ENCODE data around the gene CAMTA1.
"Not testable (repeated sequence)": the region's sequence is repeated elsewhere in the genome, so short reads cannot be mapped to it uniquely, and the experiment has no call there.

The CAMTA1 gene

GRCh38 chr1:7587108-7587772, 802.0 kb downstream of the CAMTA1 start:
- DNase-seq (ENCODE audit: low spot score), result no peak

- no peak for DNase-seq (ENCODE audit: low spot score)
Observed at GRCh38 chr1:7587773-7588456, 802.7 kb downstream of the CAMTA1 start.

GRCh38 chr1:7588457-7588827, 803.2 kb downstream of the CAMTA1 start:
- no peak for DNase-seq (ENCODE audit: low spot score)

DNA sequence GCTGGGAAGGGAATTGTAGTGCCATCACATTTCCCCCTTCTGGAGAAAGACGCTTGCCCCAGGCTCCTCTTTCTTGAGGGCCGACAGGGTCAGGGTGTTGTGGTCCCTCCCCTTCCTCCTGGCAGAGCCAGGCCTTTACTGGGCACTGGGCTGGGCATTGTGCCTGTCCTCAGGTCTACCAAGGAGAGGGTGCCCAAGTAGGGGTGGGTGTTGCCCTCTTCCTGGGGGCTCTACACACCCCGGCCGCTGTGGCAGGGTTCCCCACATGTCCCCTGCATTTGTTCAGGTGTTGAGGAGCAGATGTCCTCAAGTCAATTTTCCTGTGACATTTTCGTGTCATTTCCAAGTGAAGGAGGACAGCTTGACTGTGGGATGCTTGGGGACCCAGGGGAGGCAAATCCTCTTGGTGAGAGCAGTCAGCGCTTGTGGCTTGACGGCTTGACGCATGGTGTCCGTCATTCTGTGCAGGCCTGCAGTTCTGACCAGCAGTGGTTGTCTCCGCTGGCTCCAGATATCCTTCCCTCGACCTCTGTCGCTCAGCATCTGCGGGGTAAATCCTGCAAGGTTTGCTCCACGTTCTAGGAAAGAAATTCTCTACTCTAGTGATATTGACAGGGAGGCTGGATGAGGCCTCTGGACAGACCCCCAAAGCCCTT, 804.0 kb downstream of the CAMTA1 start:
- DNase-seq (ENCODE audit: low spot score), result no peak

DNA sequence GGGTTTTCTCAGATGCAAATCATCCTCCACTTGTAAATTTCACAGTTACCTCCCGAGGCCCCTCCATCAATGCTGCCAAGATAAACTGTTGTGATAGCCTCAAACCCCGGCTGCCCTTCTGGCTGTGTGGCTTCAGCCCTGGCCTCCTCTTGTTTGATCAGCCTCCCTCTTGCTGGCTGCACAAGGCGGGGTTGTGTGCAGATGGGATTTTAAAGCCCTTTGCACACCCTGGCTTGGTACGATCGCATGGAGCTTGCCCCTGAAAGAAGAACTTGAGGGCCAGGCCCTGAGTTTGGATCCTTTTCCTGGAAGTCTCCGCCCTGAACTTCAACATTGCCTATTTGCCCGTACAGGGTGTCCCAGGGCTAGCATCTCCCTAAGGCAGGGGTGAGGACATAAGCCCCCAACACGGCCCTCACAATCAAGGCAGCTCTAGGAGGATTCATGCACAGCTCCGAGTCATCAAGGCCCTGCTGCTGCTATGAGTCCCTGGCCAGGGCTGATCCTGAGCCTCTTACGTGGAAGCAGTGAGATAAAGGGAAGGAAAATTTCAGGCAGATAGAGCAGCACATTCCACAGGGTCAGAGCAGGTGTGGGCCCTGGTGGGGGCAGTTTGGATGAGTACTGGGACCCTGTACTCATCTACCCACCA, 804.6 kb downstream of the CAMTA1 start:
- DNase-seq (ENCODE audit: low spot score), result no peak

GRCh38 chr1:7590426-7590790, 805.2 kb downstream of the CAMTA1 start:
- DNase-seq (ENCODE audit: low spot score), result no peak

GRCh38 chr1:7591565-7591964, 806.3 kb downstream of the CAMTA1 start:
- no peak for DNase-seq (ENCODE audit: low spot score)

DNA sequence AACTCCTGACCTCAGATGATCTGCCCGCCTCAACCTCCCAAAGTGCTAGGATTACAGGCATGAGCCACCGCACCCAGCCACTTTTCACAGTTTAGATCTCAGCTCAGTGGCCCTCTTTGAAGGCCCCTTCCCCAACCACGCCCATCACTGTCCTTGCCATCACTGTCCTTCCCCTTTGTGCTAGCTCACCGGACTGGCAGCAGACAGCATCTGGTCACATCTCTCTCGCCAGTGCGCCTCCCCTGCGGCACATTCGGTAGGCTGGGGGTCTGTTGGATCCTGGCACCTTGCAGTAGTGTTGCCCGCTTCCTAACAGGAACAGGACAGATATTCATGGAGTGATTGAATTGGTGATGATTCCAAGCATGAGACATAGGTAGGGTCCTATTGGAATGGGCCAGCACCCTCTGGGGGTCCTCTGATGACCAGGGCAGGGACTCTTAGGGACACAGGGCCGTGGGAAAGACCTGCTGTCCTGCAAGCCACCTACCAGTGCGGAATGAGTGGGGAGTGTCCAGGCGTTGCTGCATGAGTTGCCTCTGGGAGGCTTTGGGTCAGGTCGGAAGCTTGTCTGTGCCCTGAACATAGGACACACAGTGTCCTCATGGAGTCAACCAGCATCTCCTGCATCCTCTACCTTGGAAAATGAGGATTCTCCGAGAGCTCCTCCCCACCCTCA, 807.0 kb downstream of the CAMTA1 start:
- DNase-seq (ENCODE audit: low spot score), result no peak

DNA sequence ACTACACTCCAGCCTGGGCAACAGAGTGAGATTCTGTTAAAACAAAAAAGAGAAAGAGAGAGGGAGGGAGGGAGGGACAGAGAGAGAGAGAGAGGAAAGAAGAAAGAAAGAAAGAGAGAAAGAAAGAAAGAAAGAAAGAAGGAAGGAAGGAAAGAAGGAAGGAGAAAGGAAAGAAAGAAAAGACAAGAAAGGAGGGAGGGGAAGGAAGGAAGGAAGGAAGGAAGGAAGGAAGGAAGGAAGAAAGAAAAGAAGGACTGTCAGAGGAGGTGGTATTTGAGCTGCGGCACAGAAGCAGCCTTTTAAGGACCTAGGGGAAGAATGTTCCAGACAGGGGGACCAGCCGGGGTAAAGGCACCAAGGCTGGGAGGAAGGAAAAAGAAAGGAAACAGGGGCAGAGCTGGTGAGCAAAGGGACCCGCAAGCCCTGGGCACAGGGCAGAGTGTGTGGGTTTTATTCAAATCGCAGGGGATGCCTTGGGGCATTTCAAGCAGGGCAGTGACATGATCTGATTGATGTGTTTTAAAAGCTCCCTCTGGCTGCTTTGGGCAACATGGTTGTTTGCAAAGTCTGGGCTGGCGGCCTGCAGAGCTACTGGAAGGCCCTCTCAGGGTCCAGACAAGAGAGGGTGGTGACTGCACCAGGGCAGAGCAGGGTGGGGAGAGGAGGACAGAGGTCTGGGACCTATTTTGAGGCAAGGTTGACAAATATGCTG, 808.9 kb downstream of the CAMTA1 start:
- DNase-seq (ENCODE audit: low spot score), result no peak

DNA sequence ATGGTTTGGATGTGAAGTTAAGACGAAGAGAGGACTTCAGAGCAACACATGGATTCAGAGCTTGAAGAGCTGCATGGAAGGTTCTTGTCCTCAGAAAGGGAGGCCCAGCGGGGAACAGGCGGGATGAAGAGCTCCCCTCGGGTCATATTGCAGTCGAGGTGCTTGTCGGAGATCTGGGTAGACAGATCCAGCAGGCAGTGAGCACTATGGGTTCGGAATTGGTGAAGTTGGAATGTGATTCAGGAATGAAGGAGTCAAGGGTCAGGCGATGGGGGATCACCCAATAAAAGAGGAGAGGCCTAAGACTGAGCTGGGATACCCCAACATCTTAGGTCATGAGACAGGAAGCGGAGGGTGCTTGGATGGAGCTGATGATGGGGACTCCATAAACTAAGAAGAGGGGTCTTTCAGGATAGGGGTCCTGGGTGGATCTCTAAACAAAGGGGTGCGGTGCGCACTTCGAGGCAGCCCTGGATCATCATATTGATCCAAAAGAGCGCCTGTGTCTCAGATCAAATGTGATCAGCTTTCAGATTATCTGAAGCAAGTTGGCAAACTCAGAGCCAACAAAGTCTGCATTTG, 809.6 kb downstream of the CAMTA1 start:
- no peak for DNase-seq (ENCODE audit: low spot score)

DNA sequence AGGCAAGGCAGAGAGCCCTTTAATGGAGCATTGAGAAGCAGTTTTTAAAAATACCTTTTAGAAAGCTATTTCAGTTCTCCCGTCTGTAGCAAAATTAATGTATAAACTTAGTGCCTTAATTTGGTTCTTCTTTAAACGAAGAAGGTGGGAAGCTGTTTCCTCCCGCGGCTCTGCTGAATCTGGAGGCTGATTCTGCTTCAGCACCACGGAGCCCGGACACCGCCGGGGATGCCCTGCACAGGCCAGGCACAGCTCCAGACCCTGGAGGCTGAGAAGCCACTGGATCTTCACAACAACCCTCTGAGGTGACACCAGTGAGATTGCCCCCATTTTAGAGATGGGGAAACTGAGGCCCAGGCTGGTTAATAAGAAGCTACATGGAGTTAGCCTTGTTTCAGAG, 810.1 kb downstream of the CAMTA1 start:
- DNase-seq (ENCODE audit: low spot score), result no peak

DNA sequence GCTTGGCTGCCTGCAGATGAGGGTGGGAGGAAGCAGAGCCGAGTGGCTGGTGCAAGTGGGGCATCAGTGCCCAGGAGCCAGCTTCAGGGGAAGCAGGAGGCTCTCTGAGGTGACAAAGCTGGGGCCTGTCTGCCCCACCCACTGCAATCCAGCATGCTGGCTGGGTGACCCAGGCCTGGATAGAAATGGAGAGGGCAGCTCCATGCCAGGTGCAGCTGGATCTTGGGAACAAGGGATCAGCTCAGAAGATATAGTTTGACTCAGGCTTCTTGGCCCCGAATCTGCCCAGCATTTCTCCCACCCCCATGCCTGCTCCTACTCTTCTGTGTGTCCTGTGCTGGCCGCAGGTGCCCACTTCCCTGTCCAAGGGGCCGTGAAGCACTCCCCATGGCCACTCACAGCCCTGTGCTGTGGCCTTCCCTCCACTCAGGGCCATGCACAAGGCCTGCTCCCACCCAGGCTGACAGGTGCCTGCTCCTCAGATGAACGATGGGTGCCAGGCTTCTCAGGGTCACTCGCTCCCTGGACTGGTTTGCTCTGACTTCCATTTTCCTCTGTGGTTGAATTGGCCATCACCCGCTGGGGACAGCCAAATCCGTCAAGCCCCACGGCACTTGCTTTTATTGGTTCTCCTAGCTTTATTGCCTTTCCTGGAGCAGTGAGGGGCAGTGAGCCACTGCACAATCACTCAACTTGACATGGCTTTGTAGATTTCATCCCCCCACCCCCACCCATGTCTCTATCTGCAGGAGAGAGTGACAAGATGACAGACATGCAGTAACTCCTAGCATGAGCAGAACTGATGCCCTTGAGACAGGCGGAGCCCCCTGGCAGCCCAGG, 811.1 kb downstream of the CAMTA1 start:
- no peak for DNase-seq (ENCODE audit: low spot score)

- DNase-seq (ENCODE audit: low spot score), result not testable (repeated sequence)
Observed at GRCh38 chr1:7598058-7598457, 812.8 kb downstream of the CAMTA1 start.

GRCh38 chr1:7604906-7605305, 819.7 kb downstream of the CAMTA1 start:
- not testable (repeated sequence) for DNase-seq (ENCODE audit: low spot score)

DNA sequence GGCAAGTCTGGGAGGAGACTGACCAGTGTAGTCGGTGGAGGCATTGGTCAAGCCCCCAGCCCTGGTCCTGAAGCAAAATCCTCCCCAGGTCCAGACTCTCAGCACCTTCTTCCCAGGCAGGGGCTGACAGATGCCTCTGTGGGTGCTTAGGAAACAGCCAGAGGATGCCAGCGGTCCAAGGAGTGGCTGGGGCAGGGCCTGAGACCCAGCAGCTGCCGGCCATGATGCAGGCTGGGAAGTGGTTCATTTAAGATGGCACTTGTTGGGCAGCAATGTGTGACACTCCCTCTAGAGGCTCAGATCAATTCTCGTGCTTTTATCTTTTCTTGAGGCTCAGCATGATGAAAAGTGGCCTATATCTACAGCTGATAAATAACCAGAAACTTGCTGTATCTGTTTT, 820.8 kb downstream of the CAMTA1 start:
- no peak for DNase-seq (ENCODE audit: low spot score)

GRCh38 chr1:7607097-7607496, 821.8 kb downstream of the CAMTA1 start:
- no peak for DNase-seq (ENCODE audit: low spot score)

DNA sequence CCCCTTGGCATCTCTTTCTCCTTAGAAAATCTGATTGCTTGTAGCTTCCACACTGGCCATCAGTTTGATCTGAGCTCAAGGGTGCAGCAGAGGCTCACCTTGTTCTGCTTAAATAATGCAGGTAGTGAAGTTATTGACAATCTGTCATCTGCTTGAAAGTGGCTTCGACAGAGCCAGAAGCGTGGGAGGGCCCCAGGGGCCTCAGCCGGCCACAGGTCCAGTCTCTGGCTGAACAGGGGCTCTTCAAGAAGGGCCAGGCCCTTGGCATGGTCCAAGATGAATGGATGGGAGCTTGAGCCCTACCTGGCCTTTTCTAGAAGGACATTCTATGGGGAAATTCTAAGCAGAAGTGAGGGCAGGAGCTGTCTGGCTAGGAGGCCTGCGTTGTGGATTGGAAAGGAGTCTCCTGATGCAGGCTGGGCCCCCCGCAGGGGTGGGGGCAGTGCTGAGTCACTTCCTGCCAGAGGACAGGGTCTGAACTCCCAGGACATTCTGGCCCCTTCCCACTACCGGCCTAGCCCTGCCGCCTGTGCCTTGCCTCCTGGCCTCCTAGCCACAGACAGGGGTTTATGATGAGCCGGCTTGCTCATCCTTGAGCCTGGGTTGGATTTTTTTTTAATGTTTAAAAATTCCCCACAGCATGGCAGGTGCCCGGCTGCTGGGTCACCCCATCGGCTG, 823.5 kb downstream of the CAMTA1 start:
- DNase-seq (ENCODE audit: low spot score), result no peak

DNA sequence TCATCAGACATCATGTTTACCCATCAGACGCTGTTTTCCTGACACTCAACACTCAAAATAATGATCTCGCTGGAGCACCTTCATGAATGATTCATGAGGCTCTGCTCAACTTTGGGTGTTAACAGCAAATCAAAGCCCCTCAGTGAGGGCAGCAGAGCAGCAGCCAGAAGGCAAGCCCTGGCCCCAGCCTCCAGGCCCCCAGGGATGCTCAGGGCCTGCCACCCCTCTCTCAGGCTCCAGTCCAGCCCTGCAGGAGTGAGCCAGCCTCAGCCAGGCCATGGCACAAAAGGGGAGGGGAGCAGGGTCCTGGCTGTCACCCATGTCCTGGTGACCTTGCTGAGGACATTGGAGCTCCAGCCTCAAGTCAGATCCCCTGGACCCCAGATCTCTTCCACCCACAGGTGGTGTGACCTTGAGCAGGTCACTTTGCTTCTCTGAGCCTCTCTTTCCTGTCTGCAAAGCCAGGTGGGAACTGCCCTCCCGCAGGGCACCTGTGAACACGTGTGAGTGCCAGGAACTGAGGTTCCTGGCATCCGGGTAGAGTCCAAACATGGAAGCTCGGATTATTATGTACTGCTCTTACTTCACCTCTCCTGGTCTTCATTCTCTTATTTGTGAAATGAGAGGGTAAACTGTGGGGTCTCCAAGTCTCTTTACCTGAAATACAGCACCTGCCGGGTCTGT, 824.2 kb downstream of the CAMTA1 start:
- DNase-seq (ENCODE audit: low spot score), result no peak

GRCh38 chr1:7610106-7610731, 825.0 kb downstream of the CAMTA1 start:
- no peak for DNase-seq (ENCODE audit: low spot score)

Data from cerebellar cortex (tissue), 1 donor.